ENCODE measurements around the gene ATN1. TPM values are rescaled to one million over a fixed set of nuclear protein-coding genes. Genes with fewer than 3 reads are reported as not detected.

ATN1 gene
- total RNA-seq, 4 donors from 2014 or later, result 46.2 to 93.5 (median 59.4) TPM

- TF ChIP-seq, protein P1, sequence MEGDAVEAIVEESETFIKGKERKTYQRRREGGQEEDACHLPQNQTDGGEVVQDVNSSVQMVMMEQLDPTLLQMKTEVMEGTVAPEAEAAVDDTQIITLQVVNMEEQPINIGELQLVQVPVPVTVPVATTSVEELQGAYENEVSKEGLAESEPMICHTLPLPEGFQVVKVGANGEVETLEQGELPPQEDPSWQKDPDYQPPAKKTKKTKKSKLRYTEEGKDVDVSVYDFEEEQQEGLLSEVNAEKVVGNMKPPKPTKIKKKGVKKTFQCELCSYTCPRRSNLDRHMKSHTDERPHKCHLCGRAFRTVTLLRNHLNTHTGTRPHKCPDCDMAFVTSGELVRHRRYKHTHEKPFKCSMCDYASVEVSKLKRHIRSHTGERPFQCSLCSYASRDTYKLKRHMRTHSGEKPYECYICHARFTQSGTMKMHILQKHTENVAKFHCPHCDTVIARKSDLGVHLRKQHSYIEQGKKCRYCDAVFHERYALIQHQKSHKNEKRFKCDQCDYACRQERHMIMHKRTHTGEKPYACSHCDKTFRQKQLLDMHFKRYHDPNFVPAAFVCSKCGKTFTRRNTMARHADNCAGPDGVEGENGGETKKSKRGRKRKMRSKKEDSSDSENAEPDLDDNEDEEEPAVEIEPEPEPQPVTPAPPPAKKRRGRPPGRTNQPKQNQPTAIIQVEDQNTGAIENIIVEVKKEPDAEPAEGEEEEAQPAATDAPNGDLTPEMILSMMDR (IDR thresholded peaks at IDR 0.05), result no peak
- ATAC-seq (ENCODE audit: low FRiP score), result no peak
- DNase-seq (ENCODE audit: low spot score), result no peak
Measured at GRCh38 chr12:6945613-6946012, 17.9 kb downstream of the ATN1 start.

- DNase-seq (ENCODE audit: low spot score) (no peak), ATAC-seq (ENCODE audit: low FRiP score) (peak; percentile 57)
- TF ChIP-seq, protein P1 (IDR thresholded peaks at IDR 0.05), result no peak
Measured at GRCh38 chr12:6946033-6946919, 18.5 kb downstream of the ATN1 start.

- DNase-seq (ENCODE audit: low spot score), result no peak
- no peak for ATAC-seq (ENCODE audit: low FRiP score)
- TF ChIP-seq, protein P1 (IDR thresholded peaks at IDR 0.05), result no peak
Measured at GRCh38 chr12:6946920-6947374, 19.2 kb downstream of the ATN1 start.

DNA sequence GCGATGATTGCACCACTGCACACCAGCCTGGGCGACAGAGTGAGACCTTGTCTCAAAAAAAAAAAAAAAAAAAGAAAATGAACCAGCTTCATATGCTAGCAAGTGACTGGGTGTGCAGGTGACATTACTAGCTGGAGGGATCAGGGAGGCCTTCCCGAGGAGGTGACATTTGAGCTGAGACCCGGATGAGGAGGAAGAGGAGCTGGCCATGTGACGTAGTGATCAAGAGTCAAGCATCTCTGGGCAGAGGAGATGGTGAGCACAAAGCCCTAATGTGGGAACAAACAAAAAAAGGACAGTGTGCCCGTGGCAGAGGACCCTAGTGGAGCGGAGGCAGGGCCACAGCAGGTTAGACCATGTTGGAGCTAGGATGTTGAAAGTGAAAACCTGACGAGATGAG lies 19.9 kb downstream of the ATN1 start:
- DNase-seq (ENCODE audit: low spot score) (no peak), ATAC-seq (ENCODE audit: low FRiP score) (no peak)
- TF ChIP-seq, protein P1 (IDR thresholded peaks at IDR 0.05), result no peak

DNA sequence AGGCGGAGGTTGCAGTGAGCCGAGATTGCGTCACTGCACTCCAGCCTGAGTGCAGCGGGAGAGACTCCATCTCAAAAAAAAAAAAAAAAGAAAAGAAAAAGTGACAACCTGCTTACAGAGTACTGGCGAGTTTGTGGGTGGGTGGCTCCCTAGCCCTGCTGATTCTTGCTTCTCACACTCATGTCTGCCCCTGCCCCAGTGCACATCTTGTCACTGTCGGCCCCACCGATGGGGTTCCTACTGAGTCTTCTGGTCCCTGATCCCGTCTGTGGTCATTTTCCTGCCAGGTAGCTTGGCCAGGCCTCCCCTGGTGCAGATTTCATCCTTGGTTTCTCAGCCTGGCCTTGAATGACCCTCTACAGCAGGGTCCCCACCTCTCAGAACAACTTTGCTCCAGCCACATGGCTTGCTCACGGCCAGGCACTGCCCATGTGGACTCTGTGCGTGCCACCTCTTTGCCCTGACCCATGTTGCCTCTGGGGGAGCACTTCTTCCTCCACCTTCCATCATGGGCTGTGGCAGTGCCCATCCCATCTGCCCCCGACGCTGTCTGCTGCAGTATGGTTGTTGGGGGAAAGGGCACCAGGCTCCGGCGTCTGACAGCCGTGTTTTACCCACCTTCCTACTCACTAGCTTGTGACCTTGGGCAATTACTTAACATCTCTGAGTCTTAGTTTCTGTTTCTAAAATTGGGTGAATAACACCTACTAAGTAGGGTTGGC lies 21.3 kb downstream of the ATN1 start:
- ATAC-seq (ENCODE audit: low FRiP score) (no peak), DNase-seq (ENCODE audit: low spot score) (no peak)
- TF ChIP-seq, protein P1 (IDR thresholded peaks at IDR 0.05), result no peak

DNA sequence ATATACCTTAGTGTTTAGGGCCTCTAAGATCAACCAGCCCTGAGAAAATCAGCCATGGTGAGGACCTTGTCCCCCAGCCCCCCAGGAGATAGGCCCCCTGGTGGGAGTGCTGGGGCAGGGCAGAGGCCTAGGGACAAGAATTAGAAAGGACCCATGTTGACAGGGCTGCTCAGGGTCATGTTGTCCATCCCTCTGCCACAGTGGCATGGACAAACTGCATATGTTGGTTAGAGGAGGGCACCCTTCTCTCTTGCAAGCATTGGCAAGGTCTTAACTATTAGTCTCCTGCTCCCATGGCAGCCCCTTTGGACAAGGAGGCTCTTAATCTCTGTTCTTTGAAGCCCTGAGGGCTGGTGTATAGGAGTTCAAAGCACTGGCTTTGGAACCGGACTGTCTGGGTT lies 22.6 kb downstream of the ATN1 start:
- DNase-seq (ENCODE audit: low spot score), result no peak
- TF ChIP-seq, protein P1 (IDR thresholded peaks at IDR 0.05), result no peak
- ATAC-seq (ENCODE audit: low FRiP score), result no peak

Measured in omental fat pad (tissue), 4 donors.